Peyer's patch (tissue), 4 donors: ENCODE data around the gene TIMM22.
"Not testable (repeated sequence)": the region's sequence is repeated elsewhere in the genome, so short reads cannot be mapped to it uniquely, and the experiment has no call there.

Experiments
- POLR2A ChIP-seq, 2 donors: fragments of 450-650 bp; IDR thresholded peaks; one replicate each; pipeline ENCODE4 v1.5.1; 2017; ENCODE audit warnings: antibody characterized with exemption in 2 of 2, mild to moderate bottlenecking in 2 of 2, moderate library complexity in 2 of 2
- TF ChIP-seq, protein P1 (sequence below), 6 experiments: fragments of 450-650 bp in 4 of 6; fragments of 200-600 bp in 2 of 6; sonication (generic) in 1 of 6; IDR thresholded peaks; one replicate each; pipeline ENCODE4 v1.5.1; 2017 to 2019; ENCODE audit warnings: antibody characterized with exemption in 6 of 6, mild to moderate bottlenecking in 3 of 6, moderate library complexity in 1 of 6

DNA sequence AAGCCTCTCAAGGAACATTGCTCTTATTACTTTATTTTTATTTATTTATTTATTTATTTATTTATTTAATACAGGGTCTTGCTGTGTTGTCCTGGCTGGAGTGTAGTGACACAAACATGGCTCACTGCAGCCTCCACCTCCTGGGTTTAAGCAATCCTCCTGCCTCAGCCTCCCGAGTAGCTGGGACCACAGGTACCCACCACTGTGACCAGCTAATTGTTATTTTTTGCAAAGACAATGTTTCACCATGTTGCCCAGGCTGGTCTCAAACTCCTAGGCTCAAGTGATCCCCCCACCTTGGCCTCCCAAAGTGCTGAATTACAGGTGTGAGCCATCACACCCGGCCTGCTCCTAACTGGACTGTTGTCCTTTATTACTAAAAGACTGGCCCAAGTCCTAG is 22.2 kb upstream of the TIMM22 start:
- TF ChIP-seq, protein P1, sequence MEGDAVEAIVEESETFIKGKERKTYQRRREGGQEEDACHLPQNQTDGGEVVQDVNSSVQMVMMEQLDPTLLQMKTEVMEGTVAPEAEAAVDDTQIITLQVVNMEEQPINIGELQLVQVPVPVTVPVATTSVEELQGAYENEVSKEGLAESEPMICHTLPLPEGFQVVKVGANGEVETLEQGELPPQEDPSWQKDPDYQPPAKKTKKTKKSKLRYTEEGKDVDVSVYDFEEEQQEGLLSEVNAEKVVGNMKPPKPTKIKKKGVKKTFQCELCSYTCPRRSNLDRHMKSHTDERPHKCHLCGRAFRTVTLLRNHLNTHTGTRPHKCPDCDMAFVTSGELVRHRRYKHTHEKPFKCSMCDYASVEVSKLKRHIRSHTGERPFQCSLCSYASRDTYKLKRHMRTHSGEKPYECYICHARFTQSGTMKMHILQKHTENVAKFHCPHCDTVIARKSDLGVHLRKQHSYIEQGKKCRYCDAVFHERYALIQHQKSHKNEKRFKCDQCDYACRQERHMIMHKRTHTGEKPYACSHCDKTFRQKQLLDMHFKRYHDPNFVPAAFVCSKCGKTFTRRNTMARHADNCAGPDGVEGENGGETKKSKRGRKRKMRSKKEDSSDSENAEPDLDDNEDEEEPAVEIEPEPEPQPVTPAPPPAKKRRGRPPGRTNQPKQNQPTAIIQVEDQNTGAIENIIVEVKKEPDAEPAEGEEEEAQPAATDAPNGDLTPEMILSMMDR (IDR thresholded peaks at IDR 0.05), result not testable (repeated sequence)
- not testable (repeated sequence) for TF ChIP-seq POLR2A (IDR thresholded peaks at IDR 0.05)
